ENCODE data around the gene NOVA2.

DNA sequence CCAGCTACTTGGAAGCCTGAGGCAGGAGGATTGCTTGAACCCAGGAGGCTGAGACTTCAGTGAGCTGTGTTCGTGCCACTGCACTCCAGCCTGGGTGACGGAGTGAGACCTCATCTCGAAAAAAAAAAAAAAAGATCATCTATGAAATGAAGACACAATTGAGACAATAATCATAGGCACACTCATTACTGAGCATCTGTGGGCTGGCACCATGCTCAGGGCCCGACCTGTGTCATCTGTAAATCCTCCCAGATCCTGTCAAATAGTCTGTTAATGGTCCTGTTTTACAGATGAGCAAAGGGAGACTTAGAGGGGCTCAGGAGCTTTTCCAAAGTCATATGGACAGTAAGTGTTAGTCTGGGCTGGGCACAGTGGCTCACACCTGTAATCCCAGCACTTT lies 54.9 kb downstream of the NOVA2 start:
- TF ChIP-seq HOXB6 (CRISPR knock-in tag; IDR thresholded peaks at IDR 0.05; ENCODE audit: borderline replicate concordance) (no peak), ZEB2 (IDR thresholded peaks at IDR 0.05) (no peak), TAF1 (IDR thresholded peaks at IDR 0.05; ENCODE audit: control insufficient read depth, extremely low read depth, insufficient read depth, low read length, severe bottlenecking) (no peak), KLF13 (tag; IDR thresholded peaks at IDR 0.05; ENCODE audit: borderline replicate concordance, low read depth) (no peak), NCOA2 (IDR thresholded peaks at IDR 0.05; ENCODE audit: partially characterized antibody in 2 of 2) (no peak)
